Activated CD4-positive, alpha-beta T cell treated with anti-CD3 and anti-CD28 coated beads, Interleukin-2, Interleukin-4, amounts not matched to agents 100 ng/mL and 50 ng/mL, durations not matched to agents 16 hours and 8 hours (primary cell): ENCODE data around the gene ZNF761.
"Not testable (repeated sequence)": the region's sequence is repeated elsewhere in the genome, so short reads cannot be mapped to it uniquely, and the experiment has no call there.

Experiments
- DNase-seq: peaks from one replicate; pipeline ENCODE4 v3.0.0-alpha.2; 2020; ENCODE audit warnings: low spot score

Gene ZNF761

DNA sequence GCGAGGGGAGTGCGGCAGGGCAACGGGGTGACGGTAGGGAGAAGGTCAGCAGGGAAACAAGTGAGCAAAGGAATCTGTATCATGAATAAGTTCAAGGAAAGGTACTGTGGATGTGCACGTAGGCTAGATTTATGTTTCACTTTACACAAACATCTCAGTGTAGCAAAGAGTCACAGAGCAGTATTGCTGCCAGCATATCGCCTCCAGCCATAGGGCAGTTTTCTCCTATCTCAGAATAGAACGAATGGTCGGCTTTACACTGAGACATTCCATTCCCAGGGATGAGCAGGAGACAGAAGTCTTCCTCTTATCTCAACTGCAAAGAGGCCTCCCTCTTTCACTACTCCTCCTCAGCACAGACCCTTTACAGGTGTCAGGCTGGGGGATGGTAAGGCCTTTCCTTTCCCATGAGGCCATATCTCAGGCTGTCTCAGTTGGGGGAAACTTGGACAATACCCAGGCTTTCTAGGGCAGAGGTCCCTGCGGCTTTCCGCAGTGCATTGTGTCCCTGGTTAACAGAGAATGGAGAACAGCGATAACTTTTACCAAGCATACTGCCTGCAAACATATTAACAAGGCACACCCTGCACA lies 28.4 kb downstream of the ZNF761 start:
- DNase-seq = not testable (repeated sequence)

DNA sequence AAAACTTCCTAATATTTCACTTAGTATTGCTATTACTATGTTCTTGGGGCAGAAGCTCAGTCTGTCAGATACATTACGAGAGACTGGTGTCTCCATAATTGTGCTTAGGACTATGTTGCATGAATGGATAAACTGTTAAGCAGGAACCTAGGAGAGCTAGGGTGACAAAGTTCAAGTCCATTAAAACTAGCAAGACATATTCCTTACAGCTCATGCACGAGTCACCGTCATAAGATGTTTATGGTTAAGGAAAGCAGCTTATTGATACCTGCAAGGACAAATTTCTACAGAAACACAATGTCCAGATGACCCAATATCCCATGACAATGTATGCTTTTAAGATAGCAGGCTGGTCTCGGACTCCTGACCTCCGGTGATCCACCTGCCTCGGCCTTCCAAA lies 30.1 kb downstream of the ZNF761 start:
- DNase-seq = no peak

DNA sequence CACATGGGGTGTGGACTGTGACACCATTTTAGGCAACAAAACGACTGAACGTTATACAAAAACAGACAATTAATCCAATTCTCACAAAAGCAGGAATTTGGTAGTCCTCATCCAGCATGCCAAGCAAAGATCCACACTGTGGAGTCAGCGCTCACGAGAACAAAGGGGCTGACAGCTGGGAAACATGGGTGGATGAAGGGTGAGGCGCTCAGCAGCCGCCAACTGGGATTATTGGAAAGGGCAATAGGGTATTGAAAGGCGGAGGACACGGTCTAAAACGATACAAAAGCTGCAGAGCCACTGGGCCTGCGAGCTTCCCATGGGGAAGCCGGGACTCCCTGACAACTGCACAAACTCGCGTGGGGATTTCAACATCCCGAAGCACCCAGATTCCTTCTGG lies 31.1 kb downstream of the ZNF761 start:
- DNase-seq = no peak

DNA sequence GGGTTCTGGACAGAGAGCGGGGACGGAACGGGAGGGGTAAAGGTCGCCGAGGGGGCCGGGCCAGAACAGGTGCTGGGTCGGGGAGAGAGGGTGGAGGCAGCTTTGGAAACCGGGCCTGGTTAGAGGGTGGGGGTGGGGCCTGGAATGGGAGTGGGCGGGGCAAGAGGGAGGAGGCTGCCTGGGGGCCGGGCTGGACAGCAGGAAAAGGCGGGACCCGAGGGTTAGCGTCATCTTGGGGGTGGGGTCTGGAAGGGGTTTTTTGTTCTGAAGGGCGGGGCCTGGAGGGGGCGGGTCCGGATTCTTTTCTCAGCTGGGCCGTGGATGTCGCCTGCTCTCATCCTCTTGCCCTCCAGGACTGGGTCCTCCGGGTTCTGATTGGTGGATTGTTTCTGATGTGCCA lies 31.5 kb downstream of the ZNF761 start:
- no peak for DNase-seq

DNA sequence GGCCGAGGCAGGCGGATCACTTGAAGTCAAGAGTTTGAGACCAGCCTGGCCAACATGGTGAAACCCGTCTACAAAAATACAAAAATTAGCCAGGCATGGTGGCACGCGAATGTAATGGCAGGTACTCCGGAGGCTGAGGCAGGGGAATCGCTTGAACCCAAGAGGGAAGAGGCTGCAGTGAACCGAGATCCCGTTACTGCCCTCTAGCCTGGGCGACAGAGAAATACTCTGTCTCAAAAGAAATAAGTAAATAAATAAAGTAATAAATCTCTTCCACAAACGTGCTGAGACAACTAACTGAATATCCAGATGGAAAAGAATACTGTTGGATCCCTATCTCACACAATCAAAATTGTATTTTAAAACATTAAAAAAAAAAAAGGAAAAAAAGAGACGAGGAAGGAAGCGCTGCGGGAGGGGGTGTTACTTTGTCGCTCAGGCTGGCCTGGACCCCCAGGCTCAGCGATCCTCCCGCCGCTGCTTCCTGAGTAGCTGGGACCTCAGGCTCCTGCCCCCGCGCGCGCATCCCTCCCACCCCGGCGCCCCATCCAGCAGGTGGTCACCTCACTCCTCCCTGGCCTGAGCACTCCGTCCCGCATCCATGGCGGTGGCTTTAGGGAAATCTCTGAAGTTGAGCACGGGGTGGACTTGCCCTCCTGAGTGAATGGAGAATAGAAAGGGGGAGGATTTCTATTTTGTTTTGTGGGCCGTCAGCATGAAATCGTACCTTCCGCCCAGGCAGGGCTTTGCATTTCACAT lies 35.1 kb downstream of the ZNF761 start:
- no peak for DNase-seq

DNA sequence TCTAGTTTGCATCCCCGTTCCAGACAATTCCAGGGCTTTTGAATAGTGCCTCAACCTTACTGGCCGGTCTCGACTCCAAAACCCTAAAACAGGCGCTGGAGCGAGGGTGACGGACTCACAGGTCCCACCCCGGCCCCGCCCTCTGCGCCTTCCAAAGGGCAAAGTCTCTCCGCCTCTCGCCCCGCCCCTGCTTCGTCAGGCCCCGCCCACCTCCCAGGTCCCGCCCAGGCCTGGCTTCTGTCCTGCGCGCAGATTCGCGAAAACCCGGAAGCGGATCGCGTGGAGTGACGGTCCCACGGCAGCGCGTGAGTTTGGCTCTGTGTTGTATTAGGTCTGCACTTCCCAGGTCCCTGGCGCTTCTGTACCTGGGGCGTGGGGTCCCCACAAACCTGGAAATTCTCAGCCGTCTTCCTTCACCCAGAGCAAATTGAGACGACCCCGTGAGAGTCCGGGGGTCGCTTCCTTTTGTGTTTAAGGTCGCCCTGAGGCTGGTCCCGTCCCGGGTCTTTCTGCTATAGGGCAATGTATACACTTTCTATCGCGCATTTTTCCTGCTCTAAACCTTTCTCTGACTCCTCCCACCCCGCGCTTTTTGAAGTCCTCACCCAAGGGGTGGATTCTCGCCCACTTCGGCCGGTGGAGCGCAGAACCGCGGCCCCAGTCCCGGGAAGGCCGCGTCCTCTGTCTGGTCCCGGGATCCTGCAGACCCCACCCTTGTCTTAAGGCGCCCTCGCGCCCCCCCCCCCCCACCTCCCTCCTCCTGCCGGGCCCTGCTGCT lies 35.9 kb downstream of the ZNF761 start, which contains the start of gene ZNF813:
ZNF813 (plus strand) TSS at position 249 of the 778 bp plus-strand sequence. CDS start 16,090 bp downstream, outside the sequence.
- DNase-seq = peak; percentile 77

DNA sequence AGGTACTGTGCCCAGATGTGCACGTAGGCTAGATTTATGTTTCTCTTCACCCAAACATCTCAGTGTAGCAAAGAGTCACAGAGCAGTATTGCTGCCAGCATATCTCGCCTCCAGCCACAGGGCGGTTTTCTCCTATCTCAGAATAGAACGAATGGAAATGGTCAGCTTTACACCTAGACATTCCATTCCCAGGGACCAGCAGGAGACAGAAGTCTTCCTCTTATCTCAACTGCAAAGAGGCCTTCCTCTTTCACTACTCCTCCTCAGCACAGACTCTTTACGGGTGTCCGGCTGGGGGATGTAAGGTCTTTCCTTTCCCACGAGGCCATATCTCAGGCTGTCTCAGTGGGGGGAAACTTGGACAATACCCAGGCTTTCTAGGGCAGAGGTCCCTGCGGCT lies 36.8 kb downstream of the ZNF761 start:
- DNase-seq = not testable (repeated sequence)

DNA sequence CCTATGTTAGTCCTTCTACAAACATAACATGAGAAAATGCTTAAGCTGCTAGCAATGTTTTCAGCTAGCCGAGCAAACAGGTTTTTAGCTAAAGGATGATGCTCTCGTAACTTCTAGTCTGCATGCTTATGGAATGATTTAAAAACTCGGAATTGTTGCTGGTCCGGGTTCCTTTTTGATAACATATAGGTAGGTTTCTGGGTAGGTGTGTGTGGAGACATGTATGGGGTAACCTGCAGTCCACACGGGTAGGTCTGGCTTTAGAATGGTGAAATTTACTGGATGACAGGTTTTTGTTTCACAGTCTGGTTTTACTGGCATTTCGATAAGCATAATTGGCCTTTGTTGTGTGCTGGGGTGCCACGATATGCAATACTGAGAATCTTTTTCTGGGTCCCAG lies 40.1 kb downstream of the ZNF761 start:
- DNase-seq = no peak

DNA sequence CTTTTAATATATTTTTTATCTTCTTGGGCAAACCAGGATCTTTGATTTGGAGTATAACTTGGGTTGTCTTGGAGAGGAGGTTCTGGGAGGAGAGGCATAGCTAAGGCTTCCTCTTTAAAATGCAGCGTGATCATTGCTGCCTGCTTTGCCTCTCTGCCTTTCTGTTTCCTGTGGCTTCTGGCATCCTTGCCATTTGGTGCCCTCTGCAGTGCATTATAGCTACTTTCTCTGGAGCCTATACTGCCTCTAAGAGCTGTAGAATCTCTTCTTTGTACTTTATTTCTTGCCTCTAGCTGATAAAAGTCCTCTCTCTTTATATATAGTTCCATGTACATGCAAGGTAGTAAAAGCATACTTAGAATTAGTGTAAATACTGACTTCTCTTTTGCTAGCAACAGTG lies 43.0 kb downstream of the ZNF761 start:
- DNase-seq = not testable (repeated sequence)

DNA sequence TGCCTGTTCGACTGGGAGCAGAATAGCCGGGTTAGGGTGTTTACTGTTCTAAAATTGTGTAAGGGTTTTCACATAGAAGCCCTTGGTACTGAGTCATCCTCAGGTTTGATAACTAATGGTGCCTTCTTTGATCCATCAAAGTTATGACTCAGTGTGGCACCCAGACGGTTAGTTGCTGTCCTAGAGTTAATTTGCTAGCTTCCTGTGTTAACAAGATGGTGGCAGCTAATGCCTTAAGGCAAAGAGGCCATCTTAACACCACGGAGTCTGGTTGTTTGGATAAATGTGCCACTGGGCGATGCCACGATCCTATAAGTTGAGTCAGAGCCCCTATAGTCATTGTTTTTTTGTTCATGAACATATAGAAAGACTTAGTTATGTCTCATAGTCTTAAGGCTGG lies 43.7 kb downstream of the ZNF761 start:
- DNase-seq = not testable (repeated sequence)

DNA sequence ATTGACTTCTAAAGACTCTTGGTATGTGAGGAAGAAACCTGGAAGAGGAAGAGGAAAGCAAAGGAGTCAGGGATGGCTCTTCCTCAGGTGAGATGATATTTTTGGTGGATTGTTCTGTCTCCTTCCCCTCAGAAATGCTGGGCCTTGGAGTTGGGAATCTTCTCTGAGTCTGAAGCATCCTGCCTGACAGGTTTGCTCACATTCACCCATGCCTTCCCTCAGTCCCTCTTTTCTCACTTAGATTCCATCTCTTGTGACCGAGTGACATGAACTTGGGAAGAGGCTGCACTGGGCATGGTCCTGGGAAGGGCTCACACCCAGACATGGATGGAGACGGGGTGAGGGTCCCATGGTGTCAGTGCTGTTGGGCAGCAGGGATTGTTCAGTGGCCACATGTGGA lies 52.0 kb downstream of the ZNF761 start:
- DNase-seq = not testable (repeated sequence)

DNA sequence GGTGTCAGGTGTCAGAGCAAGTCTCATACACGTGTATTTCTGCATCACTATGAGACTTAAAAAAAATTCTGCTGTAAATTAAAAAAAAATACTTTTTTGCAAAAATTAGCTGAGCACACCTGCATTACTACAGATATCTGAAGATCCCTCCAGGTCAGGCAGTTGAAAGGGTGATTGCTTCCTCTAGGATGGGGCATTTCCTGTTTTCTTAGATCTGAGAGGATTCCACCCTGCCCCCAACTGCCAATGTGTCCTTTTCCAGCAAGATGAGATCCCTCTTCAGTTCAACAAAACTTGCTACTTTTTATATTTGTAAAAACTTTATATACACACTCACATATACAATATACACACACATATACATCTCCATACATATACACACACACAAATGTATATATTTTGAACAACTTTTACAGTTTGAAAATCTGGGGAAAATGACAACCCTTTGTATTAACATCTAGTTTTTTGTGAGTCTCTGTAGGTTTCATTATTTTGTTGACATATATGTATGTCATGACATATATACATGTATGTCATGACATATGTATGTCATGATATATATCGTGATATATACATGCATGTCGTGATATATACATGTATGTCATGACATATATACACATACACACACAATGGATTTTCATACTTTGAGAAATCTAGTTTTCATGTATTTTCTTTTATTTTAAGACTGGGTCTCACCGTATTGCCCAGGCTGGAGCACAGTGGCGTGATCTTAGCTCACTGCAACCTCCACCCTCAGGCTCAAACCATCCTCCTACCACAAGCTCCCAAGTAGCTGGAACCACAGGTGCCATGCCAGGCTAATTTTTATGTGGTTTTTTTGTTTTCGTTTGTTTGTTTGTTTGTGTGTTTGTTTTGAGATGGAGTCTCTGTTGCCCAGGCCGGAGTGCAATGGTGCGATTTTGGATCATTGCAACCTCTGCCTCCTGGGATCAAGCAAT lies 53.5 kb downstream of the ZNF761 start:
- DNase-seq = no peak

DNA sequence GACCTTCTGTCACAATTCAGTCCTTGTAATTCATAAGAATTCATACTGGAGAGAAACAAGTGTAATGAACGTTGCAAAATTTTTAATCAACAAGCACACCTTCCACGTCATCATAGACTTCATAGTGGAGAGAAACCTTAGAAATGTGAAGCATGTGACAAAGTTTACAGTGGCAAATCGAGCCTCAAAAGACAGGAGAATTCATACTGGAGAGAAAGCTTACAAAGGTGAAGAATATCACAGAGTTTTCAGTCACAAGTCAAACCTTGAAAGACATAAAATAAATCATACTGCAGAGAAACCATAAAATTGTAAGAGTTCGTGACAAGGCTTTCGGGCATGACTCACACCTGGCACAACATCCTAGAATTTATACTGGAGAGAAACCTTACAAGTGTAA lies 60.4 kb downstream of the ZNF761 start:
- DNase-seq = no peak

DNA sequence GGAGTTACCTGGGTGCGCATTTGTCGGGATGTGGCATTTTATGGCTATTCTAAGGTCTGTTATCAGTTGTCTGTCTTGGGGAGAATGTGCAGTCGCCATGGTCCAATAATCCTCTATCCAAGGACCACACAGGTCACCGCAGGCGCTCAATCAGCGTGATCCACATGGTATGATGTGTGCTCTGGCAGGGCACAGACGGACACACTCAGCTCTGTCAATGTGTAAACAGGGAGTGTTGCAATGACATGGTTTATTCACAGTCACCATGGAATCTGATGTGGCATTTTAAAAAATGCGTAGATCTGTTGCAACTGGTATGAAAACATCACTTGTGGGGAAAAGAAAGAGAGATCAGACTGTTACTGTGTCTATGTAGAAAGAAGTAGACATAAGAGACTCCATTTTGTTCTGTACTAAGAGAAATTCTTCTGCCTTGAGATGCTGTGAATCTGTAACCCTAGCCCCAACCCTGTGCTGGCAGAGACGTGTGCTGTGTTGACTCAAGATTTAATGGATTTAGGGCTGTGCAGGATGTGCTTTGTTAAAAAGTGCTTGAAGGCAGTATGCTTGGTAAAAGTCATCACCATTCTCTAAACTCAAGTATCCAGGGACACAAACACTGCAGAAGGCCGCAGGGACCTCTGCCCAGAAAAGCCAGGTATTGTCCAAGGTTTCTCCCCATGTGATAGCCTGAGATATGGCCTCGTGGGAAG lies 65.7 kb downstream of the ZNF761 start:
- DNase-seq = not testable (repeated sequence)

DNA sequence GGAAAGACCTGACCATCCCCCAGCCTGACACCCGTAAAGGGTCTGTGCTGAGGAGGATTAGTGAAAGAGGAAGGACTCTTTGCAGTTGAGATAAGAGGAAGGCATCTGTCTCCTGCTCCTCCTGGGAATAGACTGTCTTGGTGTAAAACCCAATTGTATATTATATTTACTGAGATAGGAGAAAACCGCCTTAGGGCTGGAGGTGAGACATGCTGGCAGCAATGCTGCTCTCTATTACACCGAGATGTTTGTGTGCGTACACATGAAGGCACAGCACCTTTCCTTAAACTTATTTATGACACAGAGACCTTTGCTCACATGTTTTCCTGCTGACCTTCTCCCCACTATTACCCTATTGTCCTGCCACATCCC lies 66.2 kb downstream of the ZNF761 start:
- DNase-seq = not testable (repeated sequence)

DNA sequence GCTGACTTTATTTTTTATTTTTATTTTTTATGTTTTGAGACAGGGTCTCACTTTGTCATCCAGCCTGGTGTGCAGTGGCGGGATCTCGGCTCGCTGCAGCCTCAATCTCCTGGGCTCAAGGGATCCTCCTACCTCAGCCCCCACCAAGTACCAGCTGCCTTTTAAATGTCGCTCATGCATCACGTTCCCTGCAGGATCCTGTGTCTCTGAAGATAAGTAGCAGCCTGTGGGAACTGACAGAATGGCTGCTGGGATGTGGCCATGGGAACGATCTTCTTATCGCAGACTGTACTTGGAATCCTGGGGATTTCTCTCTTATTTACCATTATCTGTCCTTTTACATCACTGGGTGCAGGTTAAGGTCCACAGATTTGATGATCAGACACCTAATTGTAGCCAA lies 71.4 kb downstream of the ZNF761 start:
- not testable (repeated sequence) for DNase-seq

DNA sequence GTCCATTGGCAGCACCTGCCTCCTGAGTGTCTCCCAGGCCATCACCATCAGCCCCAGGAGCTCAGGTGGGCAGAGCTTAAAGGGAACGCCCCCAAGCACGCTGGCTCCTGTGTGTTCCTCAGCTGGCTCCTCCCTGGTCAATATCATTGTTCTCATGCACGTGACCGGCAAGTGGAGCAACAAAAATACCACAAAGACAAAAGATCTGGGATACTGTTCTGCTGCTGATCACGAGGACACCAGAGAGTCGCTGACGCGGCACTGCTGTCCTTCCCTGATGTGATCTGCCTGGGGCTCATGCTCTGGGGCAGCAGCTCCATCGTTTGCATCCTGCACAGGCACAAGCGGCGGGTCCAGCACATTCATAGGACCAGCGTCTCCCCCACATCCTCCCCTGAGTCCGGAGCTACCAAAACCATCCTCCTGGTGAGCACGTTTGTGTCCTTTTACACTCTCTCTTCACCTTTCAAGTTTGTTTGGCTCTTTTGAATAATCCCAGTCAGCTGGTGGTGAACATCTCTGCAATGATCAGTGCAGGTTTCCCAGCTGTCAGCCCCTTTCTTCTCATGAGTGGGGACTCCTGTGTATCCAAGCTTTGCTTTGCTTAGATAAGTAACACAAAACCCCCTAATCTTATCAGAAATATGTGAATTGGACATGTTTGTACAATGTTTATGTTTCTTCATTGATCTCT lies 72.0 kb downstream of the ZNF761 start:
- not testable (repeated sequence) for DNase-seq

DNA sequence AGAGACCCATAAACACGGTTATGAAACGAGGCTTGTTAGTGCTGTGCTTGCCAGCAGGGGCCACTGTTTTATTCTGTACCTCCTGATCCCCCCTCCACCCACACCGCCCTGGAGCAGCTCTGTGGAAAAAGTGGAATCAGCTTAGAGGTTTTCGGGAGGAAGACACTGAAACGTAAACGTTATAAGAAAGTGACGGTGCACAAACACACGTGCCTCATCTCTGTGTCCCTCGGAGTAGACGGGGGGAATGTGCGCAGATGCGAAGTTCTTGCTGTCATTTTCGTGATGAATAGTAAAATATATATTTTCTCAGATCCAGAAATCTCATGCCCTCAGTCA lies 72.5 kb downstream of the ZNF761 start:
- not testable (repeated sequence) for DNase-seq

DNA sequence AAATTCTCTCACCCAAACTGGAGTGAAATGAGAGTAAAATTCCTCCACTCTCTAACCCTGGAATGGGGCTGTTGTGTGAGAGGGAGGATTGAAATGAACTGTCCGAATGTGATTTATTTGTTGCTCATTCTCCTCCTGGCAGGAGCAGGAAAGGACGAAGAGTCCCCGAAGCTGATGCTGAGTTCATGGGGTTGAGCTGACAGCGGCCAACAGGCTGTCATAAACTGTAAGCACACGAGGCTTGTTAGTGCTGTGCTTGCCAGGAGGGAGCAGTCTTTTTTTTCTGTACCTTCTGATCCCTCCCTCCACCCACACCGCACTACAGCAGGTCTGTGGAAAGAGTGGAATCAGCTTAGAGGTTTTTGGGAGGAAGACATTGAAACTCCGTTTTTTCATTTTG lies 73.1 kb downstream of the ZNF761 start:
- DNase-seq = no peak

DNA sequence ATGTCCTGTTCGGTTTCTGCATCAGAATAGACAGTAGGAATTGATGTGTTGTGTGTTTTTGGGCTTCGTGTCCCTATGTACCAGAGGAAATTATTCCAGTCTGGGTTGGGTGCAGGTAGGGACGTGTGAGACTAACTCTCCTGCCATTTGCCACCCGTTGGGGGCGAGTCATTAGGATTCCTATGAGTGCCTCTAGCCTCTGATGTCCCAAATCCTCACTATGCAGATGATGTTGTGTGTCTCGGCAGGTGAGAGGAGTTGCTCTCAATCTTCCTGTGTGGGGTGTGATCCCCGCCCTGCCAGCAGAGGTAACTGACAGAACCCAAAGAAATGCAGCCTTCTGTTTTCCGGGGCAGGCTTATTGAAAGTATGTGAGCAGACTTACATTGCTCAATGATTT lies 74.9 kb downstream of the ZNF761 start:
- no peak for DNase-seq
